WERI-Rb-1 (cell line): Measurements from ENCODE around the gene LGR4.

Source experiments
- DNase-seq: peaks from one replicate; pipeline ENCODE4 v3.0.0-alpha.2; 2020
- H3K27ac ChIP-seq: fragments of 250-450 bp; sonication (Bioruptor Pico); 2 replicates; pipeline ENCODE4 v1.5.1; 2020; ENCODE audit warnings: mild to moderate bottlenecking, moderate library complexity
- H3K27me3 ChIP-seq: fragments of 250-450 bp; sonication (Bioruptor Pico); 2 replicates; pipeline ENCODE4 v1.5.1; 2021; ENCODE audit warnings: mild to moderate bottlenecking, low read depth, moderate library complexity; ENCODE audit not compliant: insufficient read depth, severe bottlenecking
- H3K36me3 ChIP-seq: fragments of 250-450 bp; sonication (Bioruptor Pico); 2 replicates; pipeline ENCODE4 v1.5.1; 2020; ENCODE audit warnings: mild to moderate bottlenecking, moderate library complexity
- H3K4me3 ChIP-seq: 2 replicates; pipeline ENCODE4 v1.5.1; 2011; ENCODE audit warnings: low read depth, mild to moderate bottlenecking, control low read depth, low read length
- H3K9me3 ChIP-seq: fragments of 250-450 bp; sonication (Bioruptor Pico); 2 replicates; pipeline ENCODE4 v1.5.1; 2021; ENCODE audit warnings: mild to moderate bottlenecking, moderate library complexity; ENCODE audit not compliant: severe bottlenecking
- CTCF ChIP-seq: IDR thresholded peaks from 2 replicates; pipeline ENCODE4 v1.5.1; 2011; ENCODE audit warnings: low read depth, mild to moderate bottlenecking, control low read depth, inconsistent platforms, low read length

LGR4 gene

GRCh38 chr11:27505781-27506180 lies 33.2 kb upstream of the LGR4 start:
- Histone ChIP-seq H3K36me3 (peaks cover 35% of the 10 kb centered on the region), H3K27me3 (no peaks in the 10 kb centered on the region), H3K9me3 (no peaks in the 10 kb centered on the region), H3K27ac (peak overlapping the region; percentile 91), H3K4me3 (peak overlapping the region; percentile 88)
- no peak for DNase-seq
- TF ChIP-seq CTCF = no peak

- no peak overlapping the region for H3K4me3 ChIP-seq
Observed at GRCh38 chr11:27504205-27504604, 31.6 kb upstream of the LGR4 start.

GRCh38 chr11:27501100-27501499 lies 28.5 kb upstream of the LGR4 start:
- no peak for DNase-seq
- Histone ChIP-seq H3K27me3 (no peaks in the 10 kb centered on the region), H3K9me3 (no peaks in the 10 kb centered on the region), H3K27ac (no peak overlapping the region), H3K36me3 (peaks cover 62% of the 10 kb centered on the region), H3K4me3 (no peak overlapping the region)
- TF ChIP-seq CTCF = no peak

More at GRCh38 chr11:27504205-27504604, 31.6 kb upstream of the LGR4 start:
- H3K27me3 ChIP-seq = no peaks in the 10 kb centered on the region
- no peaks in the 10 kb centered on the region for H3K9me3 ChIP-seq
- H3K27ac ChIP-seq = no peak overlapping the region
- H3K36me3 ChIP-seq = peaks cover 48% of the 10 kb centered on the region
- TF ChIP-seq CTCF = no peak
- DNase-seq = no peak

- H3K9me3 ChIP-seq = no peaks in the 10 kb centered on the region
- no peak for DNase-seq
- peaks cover 55% of the 10 kb centered on the region for H3K36me3 ChIP-seq
- TF ChIP-seq CTCF = no peak
- no peak overlapping the region for H3K4me3 ChIP-seq
- H3K27me3 ChIP-seq = no peaks in the 10 kb centered on the region
- H3K27ac ChIP-seq = no peak overlapping the region
Observed at GRCh38 chr11:27497911-27498310, 25.3 kb upstream of the LGR4 start.

- peaks cover 54% of the 10 kb centered on the region for H3K36me3 ChIP-seq
Observed at GRCh38 chr11:27497284-27497866, 24.8 kb upstream of the LGR4 start.

More at GRCh38 chr11:27497284-27497866, 24.8 kb upstream of the LGR4 start:
- TF ChIP-seq CTCF = no peak
- no peak for DNase-seq
- no peak overlapping the region for H3K27ac ChIP-seq
- no peaks in the 10 kb centered on the region for H3K27me3 ChIP-seq
- no peaks in the 10 kb centered on the region for H3K9me3 ChIP-seq
- H3K4me3 ChIP-seq = no peak overlapping the region
